Tibial nerve (tissue), 4 donors: ENCODE data around the gene TPGS2. TPM values are rescaled to one million over a fixed set of nuclear protein-coding genes. Genes with fewer than 3 reads are reported as not detected.

Experiments used
- DNase-seq, 2 donors: peaks; one replicate each; pipeline ENCODE4 v3.0.0-alpha.2; 2019; ENCODE audit warnings: low spot score in 2 of 2
- H3K27ac ChIP-seq, 4 donors: fragments of 200-600 bp; sonication (generic) in 3 of 4; one replicate each; pipeline ENCODE4 v1.5.1; 2017 to 2019; ENCODE audit warnings: mild to moderate bottlenecking in 1 of 4
- H3K27me3 ChIP-seq, 2 donors: fragments of 200-600 bp; sonication (generic) in 1 of 2; one replicate each; pipeline versions ENCODE4 v1.5.1 to v1.6.0; 2017 to 2019
- H3K36me3 ChIP-seq, 3 donors: fragments of 200-600 bp; sonication (generic); one replicate each; pipeline ENCODE4 v1.5.1; 2018 to 2019
- H3K4me1 ChIP-seq, 4 donors: fragments of 200-600 bp; sonication (generic) in 3 of 4; one replicate each; pipeline ENCODE4 v1.5.1; 2017 to 2019
- H3K4me3 ChIP-seq, 4 donors: fragments of 200-600 bp; sonication (generic) in 3 of 4; one replicate each; pipeline ENCODE4 v1.5.1; 2017 to 2019; ENCODE audit warnings: mild to moderate bottlenecking in 1 of 4, moderate library complexity in 1 of 4
- H3K9me3 ChIP-seq, 4 donors: fragments of 200-600 bp; sonication (generic) in 3 of 4; one replicate each; pipeline ENCODE4 v1.5.1; 2017 to 2019
- CTCF ChIP-seq, 5 experiments: fragments of 200-600 bp in 3 of 5; fragments of 450-650 bp in 2 of 5; sonication (generic) in 3 of 5; IDR thresholded peaks; one replicate each; pipeline ENCODE4 v1.5.1; 2016 to 2019; ENCODE audit warnings: antibody characterized with exemption in 5 of 5, mild to moderate bottlenecking in 3 of 5, moderate library complexity in 2 of 5
- EP300 ChIP-seq, 2 donors: sonication (generic); formaldehyde crosslinking; IDR thresholded peaks; one replicate each; pipeline ENCODE4 v1.6.1; 2017; ENCODE audit warnings: antibody characterized with exemption in 2 of 2, mild to moderate bottlenecking in 1 of 2
- POLR2A ChIP-seq, 2 donors: fragments of 450-650 bp; IDR thresholded peaks; one replicate each; pipeline ENCODE4 v1.6.1; 2017; ENCODE audit warnings: antibody characterized with exemption in 2 of 2, mild to moderate bottlenecking in 2 of 2, moderate library complexity in 2 of 2
- WGBS, 2 donors: methylation state at CpG; one replicate each; pipeline ENCODE4 v1.1.5; 2018; 5-methylcytosine and 5-hydroxymethylcytosine counted together
- total RNA-seq, 4 donors: library from RNA; depleted of rRNA; stranded (reverse); fragments of >200 nt; gene quantifications; one replicate each; pipeline ENCODE4 v1.1.0, GENCODE V29; 2016

TPGS2 gene
- total RNA-seq, 4 donors from 2014 or later, result 137 to 203 (median 170) TPM

- no peak overlapping the region for H3K4me3 ChIP-seq
- peaks cover 0 to 13% (median 0%) of the 10 kb centered on the region in 4 donors for H3K4me1 ChIP-seq
- H3K9me3 ChIP-seq, result no peaks in the 10 kb centered on the region
- DNase-seq, result no peak
- H3K27ac ChIP-seq, result no peak overlapping the region
- H3K36me3 ChIP-seq, result peaks cover 0 to 4% (median 0%) of the 10 kb centered on the region in 3 donors
- TF ChIP-seq POLR2A (IDR thresholded peaks at IDR 0.05) (no peak), CTCF (IDR thresholded peaks at IDR 0.05) (no peak), EP300 (IDR thresholded peaks at IDR 0.05) (no peak)
- 52 to 53% methylated on average over 4 of the region's 4 CpGs for WGBS, 2 donors
- no peaks in the 10 kb centered on the region for H3K27me3 ChIP-seq
These were observed 56.5 kb downstream of the TPGS2 start for GRCh38 chr18:36772241-36772723.

GRCh38 chr18:36771245-36771644, 57.6 kb downstream of the TPGS2 start:
- Histone ChIP-seq H3K36me3 (peaks cover 0 to 4% (median 0%) of the 10 kb centered on the region in 3 donors), H3K9me3 (no peaks in the 10 kb centered on the region), H3K4me1 (peaks cover 0 to 24% (median 3%) of the 10 kb centered on the region in 4 donors), H3K4me3 (no peak overlapping the region), H3K27ac (no peak overlapping the region), H3K27me3 (no peaks in the 10 kb centered on the region)
- WGBS, 2 donors, result 83 to 96% methylated on average over 4 of the region's 4 CpGs
- no peak for DNase-seq
- TF ChIP-seq CTCF (IDR thresholded peaks at IDR 0.05) (no peak), POLR2A (IDR thresholded peaks at IDR 0.05) (no peak), EP300 (IDR thresholded peaks at IDR 0.05) (no peak)

GRCh38 chr18:36770315-36770946, 58.4 kb downstream of the TPGS2 start:
- Histone ChIP-seq H3K36me3 (peaks cover 0 to 4% (median 0%) of the 10 kb centered on the region in 3 donors), H3K4me3 (no peak overlapping the region), H3K27ac (peak overlapping the region in 2 of 4 donors; percentile 26 to 54), H3K27me3 (no peaks in the 10 kb centered on the region), H3K9me3 (no peaks in the 10 kb centered on the region), H3K4me1 (peaks cover 0 to 24% (median 3%) of the 10 kb centered on the region in 4 donors)
- no peak for DNase-seq
- no peak for TF ChIP-seq CTCF (IDR thresholded peaks at IDR 0.05)
- TF ChIP-seq POLR2A (IDR thresholded peaks at IDR 0.05), result no peak
- TF ChIP-seq EP300 (IDR thresholded peaks at IDR 0.05), result no peak
- 70 to 78% methylated on average over 3 of the region's 3 CpGs for WGBS, 2 donors

- Histone ChIP-seq H3K4me1 (peaks cover 0 to 24% (median 3%) of the 10 kb centered on the region in 4 donors), H3K4me3 (no peak overlapping the region), H3K27me3 (no peaks in the 10 kb centered on the region), H3K9me3 (peaks cover 0 to 3% (median 0%) of the 10 kb centered on the region in 4 donors), H3K27ac (peak overlapping the region in 2 of 4 donors; percentile 26 to 54), H3K36me3 (peaks cover 0 to 4% (median 0%) of the 10 kb centered on the region in 3 donors)
- DNase-seq, result no peak
- TF ChIP-seq CTCF (IDR thresholded peaks at IDR 0.05), result peak in 2 of 5 experiments; percentile 10 to 27
- TF ChIP-seq POLR2A (IDR thresholded peaks at IDR 0.05), result no peak
- WGBS, 2 donors, result 80% methylated on average over 6 of the region's 6 CpGs
These were observed 59.0 kb downstream of the TPGS2 start for GRCh38 chr18:36769611-36770314.

GRCh38 chr18:36769172-36769571, 59.6 kb downstream of the TPGS2 start:
- WGBS, 2 donors, result 96 to 97% methylated on average over 10 of the region's 10 CpGs
- Histone ChIP-seq H3K36me3 (peaks cover 0 to 4% (median 0%) of the 10 kb centered on the region in 3 donors), H3K9me3 (peaks cover 0 to 3% (median 0%) of the 10 kb centered on the region in 4 donors), H3K4me3 (no peak overlapping the region), H3K27ac (no peak overlapping the region), H3K4me1 (peaks cover 0 to 24% (median 3%) of the 10 kb centered on the region in 4 donors), H3K27me3 (no peaks in the 10 kb centered on the region)
- no peak for DNase-seq
- TF ChIP-seq POLR2A (IDR thresholded peaks at IDR 0.05) (no peak), EP300 (IDR thresholded peaks at IDR 0.05) (no peak), CTCF (IDR thresholded peaks at IDR 0.05) (no peak)
